HCT116 (cell line): ENCODE data around the gene TNKS1BP1.

Experiments
- ATF3 ChIP-seq: IDR thresholded peaks from 2 replicates; pipeline ENCODE4 v1.6.1; 2012
- CEBPB ChIP-seq: IDR thresholded peaks from 2 replicates; pipeline ENCODE4 v1.6.1; 2012; ENCODE audit warnings: low read depth
- CTCF ChIP-seq, 3 experiments: fragments of 200-600 bp in 1 of 3; sonication (generic) in 1 of 3; IDR thresholded peaks in 2 of 3; conservative IDR thresholded peaks in 1 of 3; 2 replicates each; pipeline ENCODE4 v1.5.1; 2012 to 2017; ENCODE audit warnings: low read depth in 2 of 3, low read length in 2 of 3, antibody characterized with exemption in 1 of 3, borderline replicate concordance in 1 of 3, control low read depth in 1 of 3, mild to moderate bottlenecking in 1 of 3, mixed read lengths in 1 of 3, mixed run types in 1 of 3, moderate library complexity in 1 of 3; ENCODE audit not compliant: insufficient read depth in 1 of 3
- EGR1 ChIP-seq: IDR thresholded peaks from 2 replicates; pipeline ENCODE4 v1.6.1; 2012; ENCODE audit warnings: low read depth
- EZH2 ChIP-seq: fragments of 200-600 bp; sonication (generic); IDR thresholded peaks from 2 replicates; pipeline ENCODE4 v1.6.1; 2017; ENCODE audit warnings: antibody characterized with exemption, mixed run types
- EZH2phosphoT487 ChIP-seq: fragments of 200-600 bp; IDR thresholded peaks from 2 replicates; pipeline ENCODE4 v1.6.1; 2018; ENCODE audit warnings: antibody characterized with exemption, borderline replicate concordance
- JUND ChIP-seq: IDR thresholded peaks from 2 replicates; pipeline ENCODE4 v1.6.1; 2012
- POLR2A ChIP-seq: IDR thresholded peaks from 2 replicates; pipeline ENCODE4 v1.7.0; 2011; ENCODE audit warnings: borderline replicate concordance; ENCODE audit not compliant: insufficient read depth, insufficient read length; ENCODE audit errors: extremely low read depth
- REST ChIP-seq: IDR thresholded peaks from 2 replicates; pipeline ENCODE4 v1.6.1; 2012; ENCODE audit warnings: low read depth
- TCF7L2 ChIP-seq: IDR thresholded peaks from 2 replicates; pipeline ENCODE4 v1.7.0; 2011; ENCODE audit warnings: borderline replicate concordance, inconsistent platforms; ENCODE audit not compliant: insufficient read depth, insufficient read length; ENCODE audit errors: extremely low read depth

GRCh38 chr11:57310091-57310490 lies 14.7 kb downstream of the TNKS1BP1 start:
- no peak for TF ChIP-seq EZH2
- TF ChIP-seq JUND, result no peak
- no peak for TF ChIP-seq REST
- no peak for TF ChIP-seq CEBPB
- no peak for TF ChIP-seq EGR1
- TF ChIP-seq CTCF (IDR thresholded peaks at IDR 0.05 in 2 of 3, conservative IDR thresholded peaks at IDR 0.05 in 1 of 3; ENCODE audit: borderline replicate concordance in 1 of 3, insufficient read depth in 1 of 3, low read depth in 2 of 3, low read length in 2 of 3), result no peak
- TF ChIP-seq ATF3, result no peak
- TF ChIP-seq EZH2phosphoT487, result no peak
- no peak for TF ChIP-seq TCF7L2
- TF ChIP-seq POLR2A, result no peak
